ENCODE measurements around the gene PCP4L1. TPM values are rescaled to one million over a fixed set of nuclear protein-coding genes. Genes with fewer than 3 reads are reported as not detected.
A peak's percentile ranks its signal among the peaks of the same experiment; 100 is the strongest.

The PCP4L1 gene
- polyA plus RNA-seq, 1 donor from 2014 or later = not detected

DNA sequence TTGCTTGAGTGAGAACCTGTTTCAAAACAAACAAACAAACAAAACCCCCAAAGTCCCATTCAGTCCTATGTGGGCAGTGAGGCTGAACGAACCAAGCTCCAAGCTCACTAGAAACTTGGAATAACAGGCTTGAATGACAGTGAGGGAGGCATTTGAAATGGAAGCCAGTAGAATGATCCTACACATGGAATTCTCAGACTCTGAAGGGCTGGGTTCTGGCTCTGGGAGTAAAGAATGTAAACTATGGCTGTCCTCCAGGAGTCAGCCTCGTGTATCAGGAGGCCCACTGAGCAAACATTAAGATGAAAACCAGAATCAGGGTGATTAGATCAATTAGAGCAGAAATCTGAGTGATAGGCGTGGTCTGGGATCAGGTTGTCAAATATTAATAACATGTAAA lies 14.9 kb downstream of the PCP4L1 start:
- Mint-ChIP-seq H3K4me3 (no peak overlapping the region), H3K27ac (no peak overlapping the region), H3K9me3 (no peaks in the 10 kb centered on the region), H3K36me3 (no peaks in the 10 kb centered on the region), H3K4me1 (peaks cover 0 to under 1% (median 0%) of the 10 kb centered on the region in 3 donors), H3K27me3 (peaks cover 10% of the 10 kb centered on the region)

DNA sequence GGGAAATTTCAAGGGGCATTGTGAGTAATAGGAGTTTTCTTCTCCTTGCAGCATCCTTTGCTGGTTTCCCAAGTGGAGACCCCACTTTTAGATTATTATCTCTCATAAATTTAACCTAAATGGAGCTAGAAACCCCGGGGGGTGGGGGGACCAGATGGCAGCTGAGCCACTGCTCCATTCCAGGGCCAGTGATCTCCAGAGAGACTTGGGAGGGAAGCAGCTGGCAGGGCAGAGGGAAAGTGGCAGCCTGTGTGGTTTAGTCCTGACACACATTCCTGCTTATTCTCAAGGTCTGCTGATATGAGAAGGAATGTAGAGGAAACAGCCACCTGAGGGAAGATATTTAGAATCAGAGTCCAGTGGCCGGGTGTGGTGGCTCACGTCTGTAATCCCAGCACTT lies 16.3 kb downstream of the PCP4L1 start:
- no peak overlapping the region for H3K27ac Mint-ChIP-seq
- no peaks in the 10 kb centered on the region for H3K9me3 Mint-ChIP-seq
- H3K4me3 Mint-ChIP-seq = peak overlapping the region in 1 of 4 donors; percentile 28
- H3K27me3 Mint-ChIP-seq = peaks cover 10% of the 10 kb centered on the region
- H3K36me3 Mint-ChIP-seq = no peaks in the 10 kb centered on the region
- no peaks in the 10 kb centered on the region for H3K4me1 Mint-ChIP-seq

DNA sequence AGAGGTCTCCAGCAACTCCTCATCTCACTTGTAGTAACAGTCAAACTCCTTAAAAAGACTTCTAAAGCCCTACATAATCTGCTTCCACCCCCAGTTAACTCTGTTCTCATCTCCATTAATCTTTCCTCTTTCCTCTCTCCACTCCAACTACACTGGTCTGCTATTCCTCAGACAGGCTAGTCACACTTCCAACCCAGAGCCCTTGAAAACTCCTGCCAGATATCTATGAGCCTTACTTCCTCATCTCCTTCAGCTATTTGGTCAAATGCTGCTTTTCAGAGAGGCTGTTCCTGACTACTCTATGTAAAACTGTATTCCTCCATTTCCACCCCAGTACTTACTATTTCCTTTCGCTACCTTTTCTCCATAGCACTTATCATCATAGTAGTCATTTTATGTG lies 24.4 kb downstream of the PCP4L1 start:
- Mint-ChIP-seq H3K27me3 (peaks cover 6% of the 10 kb centered on the region), H3K9me3 (no peaks in the 10 kb centered on the region), H3K4me3 (no peak overlapping the region), H3K36me3 (peaks cover 4% of the 10 kb centered on the region), H3K27ac (no peak overlapping the region), H3K4me1 (peaks cover 0 to 9% (median 7%) of the 10 kb centered on the region in 3 donors)

DNA sequence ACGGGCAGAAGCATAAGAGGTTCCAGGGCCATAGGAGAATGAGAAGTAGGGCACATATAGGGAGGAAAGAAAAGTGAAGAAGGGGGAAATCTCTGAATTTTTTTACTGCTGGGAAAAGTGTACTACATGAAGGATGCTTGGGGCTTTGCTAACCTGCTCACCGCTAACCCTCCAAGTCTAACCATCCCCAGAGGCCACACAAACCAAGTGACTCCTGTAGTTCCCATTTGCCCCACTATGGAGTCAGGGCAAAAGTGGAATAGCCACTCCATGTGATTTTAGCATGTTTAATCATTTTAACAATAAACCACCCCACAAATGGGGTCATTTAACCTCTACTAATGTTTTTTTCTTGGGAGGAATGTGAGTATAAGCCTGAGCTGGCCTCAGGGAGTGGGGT lies 26.6 kb downstream of the PCP4L1 start:
- Mint-ChIP-seq H3K27ac (no peak overlapping the region), H3K4me3 (no peak overlapping the region), H3K27me3 (peaks cover 6% of the 10 kb centered on the region), H3K4me1 (peaks cover 0 to 9% (median 7%) of the 10 kb centered on the region in 3 donors), H3K36me3 (peaks cover 6% of the 10 kb centered on the region), H3K9me3 (no peaks in the 10 kb centered on the region)

DNA sequence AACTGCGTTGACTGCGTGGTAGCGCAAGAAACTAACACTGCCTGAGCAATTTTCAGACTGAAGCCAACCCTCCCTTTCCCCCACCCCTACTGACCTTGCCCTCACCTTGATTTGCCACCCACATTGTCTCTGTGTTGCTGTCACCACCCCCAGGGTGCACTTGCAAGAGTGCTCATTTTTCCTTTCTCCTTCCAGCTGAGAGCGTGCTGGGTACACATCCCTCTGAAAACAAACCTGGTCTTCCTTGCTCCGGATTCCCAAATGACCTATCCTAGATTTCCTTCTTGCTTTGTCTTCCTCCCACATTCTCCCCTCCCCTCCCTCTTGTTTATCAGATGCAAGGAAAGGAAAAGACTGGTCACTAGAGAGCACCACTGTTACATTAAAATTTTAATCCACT lies 27.0 kb downstream of the PCP4L1 start:
- Mint-ChIP-seq H3K4me1 (peaks cover 0 to 8% (median 7%) of the 10 kb centered on the region in 3 donors), H3K36me3 (peaks cover 2% of the 10 kb centered on the region), H3K27ac (no peak overlapping the region), H3K4me3 (no peak overlapping the region), H3K27me3 (peaks cover 4% of the 10 kb centered on the region), H3K9me3 (no peaks in the 10 kb centered on the region)

DNA sequence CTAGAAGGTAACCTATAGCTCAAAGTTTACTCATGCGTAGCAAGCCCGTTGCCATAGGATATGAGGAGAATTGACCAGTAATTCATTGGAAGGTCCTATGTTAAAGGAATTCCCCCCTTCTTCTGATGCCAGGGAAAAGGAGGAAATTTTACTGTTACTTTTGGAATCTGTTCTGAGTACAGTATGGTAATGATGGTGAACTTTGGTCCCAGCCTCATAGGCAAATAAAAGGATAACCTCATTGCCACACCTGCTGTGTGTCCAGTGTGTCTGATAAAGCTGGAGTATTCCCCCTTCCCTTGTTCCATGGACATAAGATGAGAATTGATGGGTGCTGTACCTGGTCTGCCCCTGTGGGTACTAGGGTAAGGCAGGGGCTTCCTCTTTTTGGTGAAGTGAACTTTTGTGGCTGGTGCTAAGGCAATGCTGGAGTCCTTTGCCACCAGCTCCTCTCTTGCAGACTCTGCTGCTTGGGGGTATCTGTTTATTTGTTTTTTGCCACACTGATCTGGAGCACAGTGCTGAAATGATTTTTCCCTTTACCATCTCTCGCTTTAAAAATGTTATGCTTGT lies 29.0 kb downstream of the PCP4L1 start:
- no peak overlapping the region for H3K27ac Mint-ChIP-seq
- H3K4me1 Mint-ChIP-seq = peaks cover 0 to 9% (median 7%) of the 10 kb centered on the region in 3 donors
- H3K9me3 Mint-ChIP-seq = no peaks in the 10 kb centered on the region
- H3K4me3 Mint-ChIP-seq = no peak overlapping the region
- H3K36me3 Mint-ChIP-seq = peaks cover 2% of the 10 kb centered on the region
- peaks cover 4% of the 10 kb centered on the region for H3K27me3 Mint-ChIP-seq

DNA sequence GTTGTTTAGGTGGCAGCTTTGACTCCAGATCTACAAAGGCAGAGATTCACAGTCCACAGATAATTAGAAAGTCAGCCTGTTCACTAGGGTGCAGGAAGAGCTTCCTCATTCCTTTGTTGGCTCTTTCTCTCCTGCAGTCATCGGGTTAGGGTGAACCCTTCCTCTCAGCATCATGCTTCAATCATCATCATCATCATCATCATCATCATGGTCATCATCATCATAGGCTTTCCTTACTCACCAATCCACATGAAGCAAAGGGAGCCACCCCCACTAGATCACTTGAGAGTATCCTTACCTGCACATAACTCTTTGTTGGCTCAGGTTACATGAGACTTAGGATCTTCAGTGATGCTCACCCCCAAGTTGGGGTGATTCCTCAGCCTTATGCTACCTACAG lies 32.2 kb downstream of the PCP4L1 start:
- H3K27me3 Mint-ChIP-seq = peaks cover 2% of the 10 kb centered on the region
- peak overlapping the region in 1 of 3 donors; percentile 47 for H3K27ac Mint-ChIP-seq
- H3K36me3 Mint-ChIP-seq = peaks cover 2% of the 10 kb centered on the region
- peaks cover 0 to 2% (median 0%) of the 10 kb centered on the region in 3 donors for H3K4me1 Mint-ChIP-seq
- no peak overlapping the region for H3K4me3 Mint-ChIP-seq
- H3K9me3 Mint-ChIP-seq = no peaks in the 10 kb centered on the region

DNA sequence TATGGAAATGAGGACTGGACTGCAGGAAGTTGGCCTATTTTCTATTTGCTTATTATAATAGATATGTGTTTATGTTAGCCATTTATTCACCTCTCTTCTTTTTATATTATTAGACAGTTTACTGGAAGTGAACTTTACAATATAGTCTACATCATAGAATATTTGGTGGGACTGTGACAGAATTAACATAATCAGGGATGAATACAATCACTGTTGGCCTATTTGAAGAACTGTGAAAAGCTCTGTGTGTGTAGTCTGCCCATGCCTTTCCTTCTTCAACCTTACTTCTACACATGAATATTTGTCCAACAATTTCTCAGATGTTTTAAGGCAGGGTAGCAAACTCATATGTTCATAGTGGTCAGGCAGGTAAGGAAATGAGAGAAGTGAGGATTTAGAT lies 38.9 kb downstream of the PCP4L1 start:
- Mint-ChIP-seq H3K27ac (no peak overlapping the region), H3K36me3 (no peaks in the 10 kb centered on the region), H3K27me3 (no peaks in the 10 kb centered on the region), H3K4me3 (no peak overlapping the region), H3K4me1 (peaks cover 5 to 10% (median 9%) of the 10 kb centered on the region in 3 donors), H3K9me3 (no peaks in the 10 kb centered on the region)

DNA sequence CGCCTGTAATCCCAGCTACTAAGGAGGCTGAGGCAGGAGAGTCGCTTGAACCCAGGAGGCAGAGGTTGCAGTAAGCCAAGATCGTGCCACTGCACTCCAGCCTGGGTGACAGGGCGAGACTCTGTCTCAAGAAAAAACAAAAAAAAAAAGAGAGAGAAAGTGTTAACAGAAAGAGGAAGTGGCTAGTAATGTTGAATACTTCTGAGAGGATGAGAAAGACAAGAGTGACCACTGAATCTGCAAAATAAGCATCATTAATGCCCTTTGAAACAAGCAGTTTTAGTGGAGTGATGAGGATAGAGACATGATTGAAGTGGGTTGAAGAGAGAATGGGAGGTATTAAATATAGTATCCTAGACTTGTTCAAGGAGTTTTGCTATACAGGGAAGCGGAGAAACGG lies 39.6 kb downstream of the PCP4L1 start:
- Mint-ChIP-seq H3K27me3 (no peaks in the 10 kb centered on the region), H3K9me3 (no peaks in the 10 kb centered on the region), H3K27ac (peak overlapping the region in 1 of 3 donors; percentile 8), H3K4me1 (peaks cover 5 to 10% (median 9%) of the 10 kb centered on the region in 3 donors), H3K36me3 (no peaks in the 10 kb centered on the region), H3K4me3 (peak overlapping the region in 1 of 4 donors; percentile 2)

DNA sequence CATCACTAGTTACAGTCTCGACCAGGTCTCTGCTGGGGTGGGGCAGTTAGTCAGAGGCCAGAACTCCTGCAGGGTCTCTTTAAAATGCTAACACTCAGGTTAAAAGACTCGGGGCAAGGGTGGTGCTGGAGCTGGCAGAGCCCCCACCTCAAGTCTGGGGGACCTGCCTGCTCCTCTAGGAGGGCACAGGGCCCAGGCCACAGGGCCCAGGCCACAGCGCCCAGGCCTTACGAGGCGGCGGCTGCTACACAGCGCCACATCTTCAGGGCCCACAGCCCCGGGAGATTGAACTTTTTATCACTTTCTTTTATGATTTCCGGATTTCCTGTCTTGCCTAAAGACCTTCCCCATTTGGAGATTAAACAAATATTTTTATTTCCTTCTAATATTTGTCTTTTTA lies 40.8 kb downstream of the PCP4L1 start:
- Mint-ChIP-seq H3K9me3 (no peaks in the 10 kb centered on the region), H3K4me3 (no peak overlapping the region), H3K27ac (no peak overlapping the region), H3K4me1 (peaks cover 10 to 13% (median 12%) of the 10 kb centered on the region in 3 donors), H3K27me3 (no peaks in the 10 kb centered on the region), H3K36me3 (no peaks in the 10 kb centered on the region)

DNA sequence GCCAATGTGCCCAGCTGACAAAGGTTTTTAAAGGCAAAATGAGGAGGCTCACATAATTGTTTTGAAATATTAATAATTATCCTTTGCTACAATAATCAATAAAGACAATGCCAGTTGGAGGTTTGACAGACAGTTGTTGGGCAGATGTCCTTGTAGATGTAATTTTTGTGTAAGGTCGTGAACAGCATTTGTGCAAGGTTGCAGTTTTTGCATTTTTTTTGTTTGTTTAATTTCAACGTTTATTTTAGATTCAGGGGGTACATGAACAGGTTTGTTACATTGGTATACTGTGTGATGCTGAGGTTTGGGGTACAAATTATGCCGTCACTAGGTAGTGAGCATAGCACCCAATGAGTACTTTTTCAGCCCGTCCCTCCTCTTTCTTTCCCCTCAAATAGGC lies 41.9 kb downstream of the PCP4L1 start:
- H3K4me1 Mint-ChIP-seq = peaks cover 12 to 23% (median 20%) of the 10 kb centered on the region in 3 donors
- H3K9me3 Mint-ChIP-seq = no peaks in the 10 kb centered on the region
- no peaks in the 10 kb centered on the region for H3K36me3 Mint-ChIP-seq
- no peaks in the 10 kb centered on the region for H3K27me3 Mint-ChIP-seq
- H3K27ac Mint-ChIP-seq = no peak overlapping the region
- peak overlapping the region in 1 of 4 donors; percentile 23 for H3K4me3 Mint-ChIP-seq

DNA sequence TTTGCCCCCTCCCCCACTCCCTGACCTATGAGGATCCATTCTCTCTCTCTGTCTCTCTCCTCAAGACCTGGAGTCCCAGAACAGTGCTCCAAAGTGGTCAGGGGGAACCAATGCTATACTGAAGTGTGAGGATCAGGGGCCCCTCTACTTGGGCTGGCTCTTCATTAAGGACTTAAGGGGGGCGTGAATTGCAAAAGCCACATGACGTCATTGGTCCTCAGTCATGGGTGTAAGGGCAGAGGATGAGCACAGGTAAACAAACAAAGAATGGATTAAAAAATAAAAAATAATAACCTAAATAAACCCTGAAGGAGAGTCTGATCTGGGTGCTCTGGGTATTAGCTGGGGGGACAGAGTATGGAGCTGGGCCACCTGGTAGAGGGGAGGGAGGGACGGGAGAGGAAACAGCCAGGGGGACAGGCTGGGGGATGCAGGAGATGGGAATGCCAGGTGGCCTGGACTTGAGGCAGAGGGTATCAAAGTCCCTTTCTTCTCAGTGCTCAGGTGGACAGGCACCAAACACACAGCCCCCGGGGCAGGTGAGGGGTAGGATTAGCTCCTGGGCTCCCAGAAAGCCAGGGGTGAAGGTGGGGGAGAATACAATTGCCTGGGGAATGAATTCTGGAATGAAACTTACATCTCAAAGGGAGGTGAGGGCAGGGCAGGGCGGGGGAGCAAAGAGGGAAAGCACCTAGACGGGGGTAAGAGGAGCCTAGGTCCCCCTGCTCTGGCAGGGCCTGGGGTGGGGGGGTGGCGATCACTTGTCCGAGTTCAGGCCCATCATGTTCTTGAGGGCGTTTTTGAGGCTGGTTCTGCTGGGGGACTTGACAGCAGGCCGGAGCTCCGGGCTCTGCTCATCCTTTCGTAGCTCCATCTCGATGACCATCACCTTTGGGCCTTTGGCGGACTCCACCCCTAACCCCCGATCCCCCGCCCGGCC lies 46.7 kb downstream of the PCP4L1 start:
- Mint-ChIP-seq H3K27ac (peak overlapping the region; percentile 57 to 96 (median 94)), H3K27me3 (no peaks in the 10 kb centered on the region), H3K4me3 (peak overlapping the region; percentile 94 to 99 (median 98)), H3K36me3 (peaks cover 2% of the 10 kb centered on the region), H3K9me3 (no peaks in the 10 kb centered on the region), H3K4me1 (peaks cover 23 to 30% (median 26%) of the 10 kb centered on the region in 3 donors)

DNA sequence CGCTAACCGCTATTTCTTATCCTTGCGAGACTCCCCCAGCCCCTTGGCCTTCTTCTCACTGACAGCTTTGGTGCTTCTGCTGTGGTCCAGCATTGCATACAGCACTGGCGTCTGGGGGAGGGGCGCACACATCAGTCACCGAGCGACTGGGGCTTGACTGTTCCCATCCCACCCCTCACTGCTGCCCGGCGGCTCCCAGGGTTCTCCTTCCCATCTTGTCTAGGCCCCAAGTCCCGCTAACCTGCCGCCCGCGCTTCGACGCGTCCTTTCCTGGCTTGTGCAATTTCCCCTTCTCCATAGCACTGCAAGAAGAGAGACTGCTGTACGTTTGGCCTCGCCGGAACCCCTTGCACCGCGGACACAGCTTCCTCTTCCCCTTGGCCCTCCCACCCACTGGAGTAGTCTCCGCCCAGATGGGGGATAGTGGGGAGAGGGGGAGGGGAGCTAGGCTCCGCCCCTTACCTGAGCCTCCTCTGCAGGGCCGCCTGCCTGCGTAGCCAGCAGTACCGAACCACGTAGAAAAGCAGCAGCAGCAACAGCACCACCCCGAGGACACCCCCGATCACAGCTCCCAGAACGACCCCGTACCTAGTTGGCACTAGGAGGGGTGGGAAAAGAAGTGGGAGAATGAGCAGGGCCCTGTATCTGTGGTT lies 47.4 kb downstream of the PCP4L1 start:
- Mint-ChIP-seq H3K27ac (peak overlapping the region; percentile 57 to 96 (median 94)), H3K36me3 (peaks cover 2% of the 10 kb centered on the region), H3K9me3 (no peaks in the 10 kb centered on the region), H3K4me1 (peaks cover 23 to 32% (median 26%) of the 10 kb centered on the region in 3 donors), H3K27me3 (no peaks in the 10 kb centered on the region), H3K4me3 (peak overlapping the region; percentile 94 to 99 (median 98))

DNA sequence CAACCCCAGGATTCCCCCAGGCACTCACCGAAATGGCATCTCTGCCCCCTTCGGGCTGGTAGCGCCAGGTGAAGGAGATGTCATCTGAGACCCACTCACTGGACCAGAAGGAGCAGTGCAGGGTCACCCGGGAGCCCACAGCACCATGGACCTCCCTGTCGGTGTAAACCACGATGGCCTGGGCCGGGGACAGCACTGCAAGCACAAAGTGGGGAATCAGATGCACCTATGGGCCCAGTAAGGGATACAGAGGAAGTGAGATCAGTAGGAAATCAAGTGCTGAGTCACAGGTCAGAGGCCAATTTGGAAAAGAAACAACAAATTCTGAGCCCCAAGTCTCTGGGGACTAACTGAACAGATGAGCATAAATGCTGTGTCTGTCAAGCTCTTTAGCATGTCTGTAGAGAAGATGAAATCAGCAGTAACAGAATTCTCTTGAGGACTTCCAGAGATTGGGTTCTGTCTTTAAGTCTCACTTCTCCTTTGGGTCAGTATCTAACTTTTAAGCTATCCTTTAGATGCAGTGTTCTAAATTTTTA lies 48.8 kb downstream of the PCP4L1 start:
- peak overlapping the region in 3 of 4 donors; percentile 29 to 94 (median 48) for H3K4me3 Mint-ChIP-seq
- H3K4me1 Mint-ChIP-seq = peaks cover 23 to 32% (median 26%) of the 10 kb centered on the region in 3 donors
- peak overlapping the region; percentile 3 to 96 (median 94) for H3K27ac Mint-ChIP-seq
- no peaks in the 10 kb centered on the region for H3K27me3 Mint-ChIP-seq
- peaks cover 2% of the 10 kb centered on the region for H3K36me3 Mint-ChIP-seq
- no peaks in the 10 kb centered on the region for H3K9me3 Mint-ChIP-seq

Measured in IgD-negative memory B cell (primary cell).